HG02884 (cell line): ENCODE measurements around the gene RBM19.

Source experiments
- ATAC-seq: cut with Tn5 transposase; IDR thresholded peaks from one replicate; pipeline ENCODE4 v1.9.1; 2021; ENCODE audit warnings: mild to moderate bottlenecking, moderate library complexity; ENCODE audit not compliant: unreplicated experiment

Gene RBM19

DNA sequence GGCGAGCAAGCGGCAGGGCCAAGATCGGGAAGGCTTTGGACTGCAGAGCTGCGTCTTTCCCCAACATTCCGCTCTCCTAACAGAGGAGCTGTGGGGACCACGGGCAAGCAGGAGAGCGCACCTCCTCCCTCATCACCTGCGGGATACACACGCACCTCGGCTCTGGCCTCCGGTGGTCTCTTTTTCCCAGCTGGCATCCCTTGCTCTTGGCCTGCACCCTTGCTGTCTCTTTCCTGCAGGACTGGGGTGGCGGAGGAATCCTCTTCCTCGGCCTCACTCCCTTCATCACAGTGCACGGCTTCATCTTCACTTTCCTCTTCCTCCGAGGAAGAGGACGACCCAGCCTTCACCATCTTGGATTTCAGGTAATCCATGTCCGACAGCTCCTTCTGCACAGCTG, 8.5 kb downstream of the RBM19 start:
- no peak for ATAC-seq

DNA sequence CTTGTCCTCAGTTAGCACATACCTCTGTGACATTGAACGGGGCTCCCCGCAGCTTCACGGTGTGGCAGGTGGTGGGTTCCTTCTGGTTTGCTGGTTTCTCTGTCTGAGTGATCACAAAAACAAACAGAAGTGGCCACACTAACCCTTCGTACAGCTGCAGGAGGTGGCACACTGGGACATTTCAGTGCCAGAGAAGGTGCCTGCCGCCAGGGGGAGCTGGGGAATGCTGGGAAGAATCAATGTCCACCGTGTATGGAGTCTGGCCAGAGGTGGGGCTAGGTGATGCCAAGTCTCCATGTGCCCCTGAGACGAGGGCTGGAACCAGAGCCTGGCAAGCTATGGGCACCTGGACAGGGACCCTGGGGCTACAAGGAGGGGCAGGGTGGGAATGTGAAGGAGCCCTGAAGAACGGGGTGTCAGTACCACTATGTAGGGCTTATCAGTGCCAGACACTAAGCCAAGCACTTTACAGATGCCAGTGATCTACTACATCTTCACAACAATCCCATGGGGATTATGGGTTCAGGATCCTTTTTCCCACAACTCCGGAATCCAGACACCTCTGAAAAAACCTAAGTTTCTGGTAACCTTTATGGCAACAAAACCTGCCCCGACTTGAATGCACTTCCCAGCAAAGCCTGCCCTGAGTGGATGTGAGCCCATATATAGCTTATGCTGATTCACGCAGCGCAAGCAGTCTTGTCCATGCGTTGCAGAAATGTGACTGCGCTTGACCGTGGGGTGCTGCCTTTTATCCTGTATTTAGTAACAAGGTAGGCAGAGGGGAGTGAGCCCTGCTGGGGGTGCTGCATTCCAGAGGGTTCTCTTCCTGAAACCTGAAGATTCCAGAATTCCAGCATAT, 10.8 kb downstream of the RBM19 start:
- ATAC-seq: no peak

DNA sequence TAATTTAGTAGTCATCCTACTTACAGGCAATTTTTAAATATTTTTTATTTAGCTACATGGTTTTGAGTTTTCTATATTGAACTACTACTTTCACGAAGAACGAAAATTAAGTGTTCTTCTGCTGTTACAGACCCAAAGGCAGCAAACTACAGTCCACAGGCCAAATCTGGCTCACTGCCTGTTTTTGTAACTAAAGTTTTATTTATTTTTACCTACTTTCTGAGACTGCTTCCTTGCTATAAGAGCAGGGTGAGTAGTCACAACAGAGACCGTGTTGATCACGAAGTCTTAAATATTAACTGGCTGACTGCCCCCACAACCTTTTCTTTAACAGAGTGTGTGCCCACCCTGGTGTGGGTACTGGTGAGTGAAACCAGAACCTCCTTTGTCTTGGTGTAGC, 11.6 kb downstream of the RBM19 start:
- ATAC-seq: no peak

DNA sequence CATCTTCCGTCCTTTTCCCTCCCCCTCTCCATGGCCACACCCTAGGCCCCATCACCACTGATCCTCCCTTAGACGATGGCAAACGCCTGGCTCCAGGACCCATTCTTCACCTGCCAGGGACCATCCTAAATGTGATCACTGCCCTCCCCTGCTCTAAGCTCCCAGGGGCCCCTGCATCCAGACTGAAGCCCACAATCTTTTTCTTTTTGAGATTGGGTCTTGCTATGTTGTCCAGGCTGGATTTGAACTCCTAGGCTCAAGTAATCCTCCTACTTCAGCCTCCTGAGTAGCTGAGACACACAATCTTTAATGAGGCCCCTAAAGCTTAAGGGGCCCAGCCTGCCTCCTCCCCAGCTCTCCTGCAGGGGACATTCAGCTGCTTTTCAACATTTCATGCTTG, 15.3 kb downstream of the RBM19 start:
- no peak for ATAC-seq

DNA sequence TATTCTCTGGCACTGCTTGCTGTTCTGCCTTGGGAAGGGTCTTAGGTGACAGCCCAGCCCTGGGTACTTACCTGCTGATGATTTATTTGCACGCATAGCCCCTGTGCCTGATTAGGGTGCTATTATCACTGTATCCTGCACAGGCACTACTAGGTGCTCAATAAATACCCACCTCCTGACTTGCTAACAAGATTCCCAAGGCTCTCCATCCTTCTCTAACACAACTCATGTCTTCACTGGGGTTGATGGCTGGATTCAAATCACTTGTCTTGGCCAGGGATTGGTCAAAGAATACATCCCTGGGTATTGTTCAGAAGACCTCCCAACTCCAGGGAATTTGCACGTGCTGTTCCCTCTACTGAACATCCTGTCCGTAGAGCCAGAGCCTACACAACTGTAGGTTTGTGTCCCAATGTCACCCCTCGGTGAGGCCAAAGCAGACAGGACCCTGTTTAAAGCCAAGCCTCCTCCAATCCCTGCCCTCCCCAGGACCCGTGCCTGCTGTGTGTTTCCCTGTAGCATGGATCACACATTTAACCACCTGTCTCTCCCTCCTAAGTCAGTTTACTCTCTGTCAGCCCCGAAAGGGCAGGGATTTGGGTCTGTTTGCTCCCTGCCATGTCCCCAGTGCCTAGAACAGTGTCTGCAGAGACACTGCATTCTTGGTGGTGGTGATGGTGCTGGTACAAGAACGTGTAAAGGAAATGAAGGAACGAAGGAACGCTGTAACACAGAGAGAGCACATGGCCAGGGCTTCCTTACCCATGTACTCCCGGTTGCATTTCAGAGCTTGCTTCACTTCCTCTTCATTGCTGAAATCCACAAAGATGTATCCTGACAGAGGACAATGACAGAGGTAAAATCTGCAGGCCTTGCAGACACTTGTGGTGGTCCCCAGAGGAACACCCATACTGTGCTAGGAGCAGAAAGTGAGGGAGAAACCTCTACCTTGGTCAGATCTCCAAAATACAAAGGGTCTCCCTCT, 16.5 kb downstream of the RBM19 start:
- no peak for ATAC-seq

DNA sequence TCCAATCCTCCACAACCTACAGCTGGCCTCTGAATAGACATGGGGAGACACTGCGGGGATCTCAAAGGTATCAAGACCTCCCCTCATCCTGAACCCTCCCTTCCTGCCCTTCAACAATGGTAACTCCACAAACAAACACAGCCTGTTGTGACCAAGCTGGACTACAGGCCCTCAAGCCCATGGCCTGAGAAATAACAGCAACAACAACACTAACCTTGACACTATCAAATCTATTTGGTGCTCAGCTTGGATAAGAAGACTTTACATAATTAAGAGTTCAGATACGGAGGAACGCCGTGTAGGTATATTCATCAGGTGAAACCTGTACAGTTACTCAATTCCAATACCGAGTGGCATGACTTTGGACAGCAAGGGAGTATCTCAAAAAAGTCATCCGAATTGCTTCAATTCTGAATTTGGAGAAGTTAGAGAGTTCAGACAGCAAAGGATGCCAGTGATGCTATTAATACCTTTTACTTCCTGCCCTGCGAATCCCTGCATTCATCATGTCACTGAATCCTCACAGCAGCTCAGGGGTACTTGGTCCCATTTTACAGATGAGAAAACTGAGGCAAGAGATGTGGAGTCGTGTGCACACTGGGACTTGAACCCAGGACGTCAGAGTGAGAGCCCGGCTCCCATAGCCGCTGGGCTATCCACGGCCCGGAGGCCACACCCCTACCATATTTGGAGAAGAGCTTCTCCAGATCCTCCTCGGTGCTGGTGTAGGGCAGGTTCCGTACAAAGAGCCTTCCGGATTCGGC, 17.8 kb downstream of the RBM19 start:
- no peak for ATAC-seq

DNA sequence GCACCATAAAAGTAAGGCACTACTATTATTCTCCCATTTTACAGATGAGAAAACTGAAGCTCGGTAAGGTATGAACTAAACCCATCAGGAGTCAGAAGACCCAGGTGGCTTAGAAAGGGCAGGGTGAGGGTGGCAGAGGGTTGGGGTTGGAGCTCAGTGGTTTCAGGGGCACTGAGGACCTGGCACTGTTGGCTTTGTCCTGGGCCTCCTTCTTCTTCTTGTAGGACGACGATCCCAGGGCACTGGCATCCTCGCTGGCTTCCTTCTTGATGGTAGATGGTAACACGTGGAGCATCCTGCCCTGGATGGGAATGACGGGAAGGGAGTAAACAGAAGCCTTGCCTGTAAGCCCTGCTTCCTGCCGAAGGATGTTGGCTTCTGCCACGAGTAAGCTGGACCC, 19.9 kb downstream of the RBM19 start:
- no peak for ATAC-seq

DNA sequence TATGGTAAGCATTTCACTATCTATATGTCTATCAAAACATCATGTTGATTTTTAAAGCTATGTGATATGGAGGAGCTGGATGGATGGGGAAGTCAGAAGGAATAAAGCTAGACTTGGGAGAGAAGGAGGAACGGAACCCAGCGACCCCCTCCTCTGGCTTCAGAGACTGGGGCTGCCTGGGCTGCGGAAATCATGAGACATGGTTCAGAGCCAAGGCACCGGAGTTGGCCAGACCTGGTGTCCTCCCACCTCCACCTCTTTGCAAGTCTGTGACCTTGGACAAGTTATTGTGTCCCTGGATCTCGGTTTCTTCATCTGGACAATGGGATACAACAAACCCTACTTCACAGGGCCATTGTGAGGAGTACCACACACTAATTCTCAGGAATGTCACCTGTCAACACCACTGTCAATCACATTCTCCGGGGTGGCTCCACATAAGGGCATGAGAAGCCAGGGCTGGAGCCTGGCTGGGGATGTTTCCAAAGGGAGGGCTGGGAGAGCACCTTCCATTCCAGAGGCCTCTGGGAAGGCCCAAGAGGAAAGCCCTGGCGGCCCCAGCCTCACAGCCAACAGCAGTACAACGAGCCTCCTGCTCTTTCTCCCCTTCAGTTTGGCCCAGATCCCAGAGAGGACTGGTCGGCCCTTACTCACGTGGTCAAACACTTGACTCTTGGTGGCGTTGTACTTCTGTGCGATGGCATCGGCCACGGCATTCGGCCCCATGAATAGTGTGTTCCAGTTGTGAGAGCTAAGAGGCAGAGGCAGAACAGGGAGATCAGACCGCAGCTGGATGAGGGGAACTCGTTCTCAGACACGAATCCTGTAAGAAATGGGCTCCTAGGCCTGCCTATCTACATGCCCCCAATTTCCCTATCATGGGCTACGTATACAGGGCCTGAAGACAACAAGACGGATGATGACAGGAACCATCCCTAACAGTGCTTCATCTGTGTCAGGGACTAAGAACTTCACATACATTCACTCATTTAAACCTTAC, 20.7 kb downstream of the RBM19 start:
- ATAC-seq: no peak

DNA sequence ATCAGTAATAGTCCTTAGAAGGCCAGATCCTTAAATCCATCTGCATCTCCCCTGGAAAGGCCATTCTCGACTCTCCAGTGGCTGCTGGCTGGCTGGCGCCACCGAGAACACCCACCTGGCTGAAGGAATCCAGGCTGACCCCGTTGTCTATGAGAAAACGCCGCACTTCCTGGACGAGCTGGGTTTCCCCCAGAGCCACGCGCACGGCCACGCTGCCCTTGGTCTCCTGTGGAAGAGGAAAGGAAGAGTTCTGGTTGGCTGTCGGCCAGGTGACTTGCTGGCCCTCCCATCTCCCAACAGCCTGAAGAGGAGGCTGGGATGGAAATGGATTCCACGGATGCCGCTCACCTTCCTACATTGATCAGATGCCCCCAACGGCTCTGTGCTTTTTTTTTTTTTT, 23.9 kb downstream of the RBM19 start:
- no peak for ATAC-seq

DNA sequence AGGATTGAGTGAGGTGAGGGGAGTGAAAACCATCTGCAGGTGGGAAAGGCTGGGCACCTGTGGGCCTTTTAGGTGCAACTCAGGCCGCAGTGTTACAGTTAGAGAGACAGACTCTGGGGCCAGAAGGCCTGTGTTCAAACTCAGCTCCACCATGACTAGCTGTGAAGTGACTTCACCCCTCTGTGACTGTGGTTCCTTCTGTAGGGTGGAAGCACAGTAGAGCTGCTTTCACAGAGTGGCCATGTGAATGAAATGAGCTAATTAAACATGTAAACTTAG, 25.0 kb downstream of the RBM19 start:
- no peak for ATAC-seq

DNA sequence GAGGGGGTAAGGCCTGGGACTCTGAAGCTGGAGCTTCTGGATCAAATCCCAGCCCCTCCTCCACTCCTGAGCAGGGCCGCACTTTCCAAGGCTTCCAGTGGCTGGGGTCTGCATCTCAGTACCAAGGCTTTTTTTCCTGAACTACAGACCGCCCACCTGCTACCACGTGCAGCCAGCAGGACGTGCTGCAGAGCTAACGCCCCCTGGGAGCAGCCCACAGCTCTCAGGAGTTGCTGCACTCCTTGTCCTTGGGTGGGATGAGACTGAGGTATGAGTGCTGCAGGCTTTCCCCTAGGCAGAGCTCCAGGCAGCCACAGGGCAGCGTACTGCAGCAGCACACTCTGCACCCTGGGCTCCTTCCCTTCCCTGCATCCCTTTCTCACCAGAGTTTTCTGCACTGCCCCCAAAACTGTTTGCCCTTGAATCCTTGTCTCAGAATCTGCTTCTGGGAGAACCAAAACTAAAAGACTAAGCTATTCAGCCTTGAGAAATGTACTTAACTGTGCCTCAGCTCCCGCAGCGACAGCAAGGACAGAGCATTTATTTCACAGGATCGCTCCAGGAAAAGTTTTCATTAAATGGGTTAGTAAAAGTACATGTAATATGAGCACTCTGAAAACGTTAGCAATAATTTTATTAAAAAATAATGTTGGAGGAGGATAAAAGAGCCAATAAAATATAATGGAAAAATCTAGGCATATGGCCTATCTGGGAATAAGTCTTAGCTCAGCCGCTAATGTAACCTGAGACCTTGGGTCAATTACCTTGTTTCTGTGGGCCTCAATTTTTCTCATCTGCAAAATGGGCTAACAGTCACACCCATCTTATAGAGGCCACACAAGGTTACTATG, 25.5 kb downstream of the RBM19 start:
- no peak for ATAC-seq

DNA sequence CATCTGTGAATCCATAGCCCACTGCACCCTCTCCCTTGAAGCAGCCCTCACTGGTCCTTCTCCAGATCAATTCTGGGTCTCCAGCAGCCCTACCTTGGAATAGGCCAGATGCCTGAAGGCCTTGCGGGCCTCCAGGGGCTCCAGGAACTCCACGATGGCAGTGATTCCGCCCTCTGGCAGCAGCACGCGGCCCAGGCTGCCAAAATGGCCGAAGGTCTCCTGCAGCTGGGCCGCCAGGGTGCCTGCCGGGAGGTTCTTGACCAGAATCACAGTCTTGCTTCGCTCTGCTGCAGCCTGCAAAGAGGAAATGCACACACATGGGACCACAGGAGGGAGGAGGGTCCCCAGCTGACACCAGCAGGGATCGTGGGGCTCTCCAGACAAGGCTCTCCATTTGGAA, 26.3 kb downstream of the RBM19 start:
- no peak for ATAC-seq

DNA sequence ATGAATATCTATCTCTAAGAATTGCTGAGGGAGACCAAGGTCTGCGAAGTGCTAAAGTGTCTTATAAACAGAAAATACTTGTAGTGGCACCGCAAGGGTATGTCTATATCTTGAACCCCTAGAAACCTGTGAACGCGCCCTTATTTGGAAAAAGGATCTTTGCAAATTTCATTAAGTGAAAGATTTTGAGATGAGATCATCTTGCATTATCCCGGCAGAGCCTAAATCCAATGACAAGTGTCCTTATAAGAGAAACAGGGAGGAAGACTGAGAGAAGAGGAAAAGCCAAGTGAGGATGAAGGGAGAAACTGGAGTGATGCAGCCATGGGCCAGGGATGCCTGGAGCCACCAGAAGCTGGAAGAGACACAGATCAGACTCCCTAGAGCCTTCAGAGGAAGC, 27.7 kb downstream of the RBM19 start:
- no peak for ATAC-seq

DNA sequence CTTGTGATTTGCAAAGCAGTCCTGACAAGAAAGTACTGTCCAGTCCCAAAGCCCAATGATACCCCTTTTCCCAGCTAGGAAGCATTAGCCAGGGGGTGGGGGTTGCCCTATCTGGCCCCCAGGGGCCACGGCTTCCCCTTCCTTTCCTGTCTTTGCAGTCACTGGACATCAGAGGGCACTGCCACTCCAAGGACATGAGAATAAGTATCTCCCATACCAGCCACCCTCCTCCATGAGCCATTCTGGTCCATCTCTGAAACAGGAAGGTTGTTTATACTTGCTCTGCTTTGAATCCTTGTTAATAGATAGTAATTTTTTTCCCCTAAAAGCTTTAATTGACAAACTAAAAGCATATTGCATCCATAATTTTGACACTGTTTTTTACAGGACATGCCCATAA, 29.7 kb downstream of the RBM19 start:
- no peak for ATAC-seq

DNA sequence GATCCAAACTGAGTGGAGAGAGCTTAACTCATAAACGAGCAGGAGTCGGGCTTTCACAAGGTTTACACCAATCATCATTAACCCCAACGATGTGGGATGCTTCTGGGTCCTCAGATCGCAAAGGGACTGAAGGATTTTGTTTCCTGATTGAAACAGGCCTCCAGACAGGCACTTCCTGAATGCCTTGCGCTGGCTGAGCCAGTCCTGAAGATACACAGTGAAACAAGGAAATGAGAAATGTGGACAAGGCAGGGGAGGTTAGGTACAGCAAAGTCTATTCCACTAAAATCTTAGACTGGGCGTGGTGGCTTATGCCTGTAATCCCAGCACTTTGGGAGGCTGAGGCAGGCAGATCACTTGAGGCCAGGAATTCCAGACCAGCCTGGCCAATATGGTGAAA, 30.7 kb downstream of the RBM19 start:
- ATAC-seq: no peak

DNA sequence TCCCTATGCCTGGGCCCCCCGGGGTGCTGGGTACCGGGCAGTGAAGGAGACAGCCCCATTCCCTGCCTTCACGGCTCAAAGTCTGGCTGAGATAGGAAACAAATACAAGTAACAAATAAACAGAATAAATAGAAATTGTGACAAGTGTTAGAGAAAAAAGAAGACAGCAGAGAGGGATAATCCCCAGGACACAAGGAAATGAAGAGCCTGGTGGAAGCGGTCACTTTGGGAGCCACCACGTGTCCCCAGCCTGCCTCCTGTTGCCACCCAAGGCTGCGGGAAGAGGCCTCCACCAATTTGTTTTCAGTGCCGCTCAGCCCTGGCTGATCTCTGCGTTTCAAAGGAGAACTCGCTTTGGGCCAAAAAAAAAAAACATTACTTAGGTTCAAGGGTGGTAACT, 31.2 kb downstream of the RBM19 start:
- no peak for ATAC-seq

DNA sequence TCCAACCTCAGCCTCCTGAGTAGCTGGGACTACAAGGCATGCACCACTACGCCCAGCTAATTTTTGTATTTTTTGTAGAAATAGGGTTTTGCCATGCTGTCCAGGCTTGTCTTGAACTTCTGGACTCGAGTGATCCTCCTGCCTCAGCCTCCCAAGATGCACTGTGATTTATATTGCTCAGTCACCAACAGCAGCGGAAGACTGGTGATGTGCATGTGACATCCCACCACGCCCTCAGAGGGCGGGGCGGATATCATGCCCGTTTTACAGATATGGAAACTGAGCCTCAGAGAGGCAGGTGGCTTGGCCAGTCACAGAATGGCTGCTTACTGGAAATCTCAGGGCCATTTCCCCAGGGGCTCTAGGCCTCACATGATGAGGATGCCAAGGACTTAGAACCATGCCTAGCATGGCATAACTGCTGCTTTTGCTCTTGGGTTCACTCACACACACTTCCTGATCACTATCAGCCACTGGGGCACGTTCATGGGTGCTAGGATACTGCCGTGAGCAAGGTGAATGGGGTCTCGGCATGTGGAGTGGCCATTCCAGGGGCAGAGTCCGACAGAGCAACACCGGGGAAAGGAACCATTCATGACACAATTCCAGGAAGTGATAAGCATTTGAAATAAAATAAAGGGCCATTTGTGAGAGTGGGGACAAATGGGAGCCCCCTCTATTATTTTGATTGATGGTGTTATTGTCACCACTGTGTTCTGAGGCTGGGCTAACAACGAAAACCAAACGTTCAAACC, 31.9 kb downstream of the RBM19 start:
- no peak for ATAC-seq

DNA sequence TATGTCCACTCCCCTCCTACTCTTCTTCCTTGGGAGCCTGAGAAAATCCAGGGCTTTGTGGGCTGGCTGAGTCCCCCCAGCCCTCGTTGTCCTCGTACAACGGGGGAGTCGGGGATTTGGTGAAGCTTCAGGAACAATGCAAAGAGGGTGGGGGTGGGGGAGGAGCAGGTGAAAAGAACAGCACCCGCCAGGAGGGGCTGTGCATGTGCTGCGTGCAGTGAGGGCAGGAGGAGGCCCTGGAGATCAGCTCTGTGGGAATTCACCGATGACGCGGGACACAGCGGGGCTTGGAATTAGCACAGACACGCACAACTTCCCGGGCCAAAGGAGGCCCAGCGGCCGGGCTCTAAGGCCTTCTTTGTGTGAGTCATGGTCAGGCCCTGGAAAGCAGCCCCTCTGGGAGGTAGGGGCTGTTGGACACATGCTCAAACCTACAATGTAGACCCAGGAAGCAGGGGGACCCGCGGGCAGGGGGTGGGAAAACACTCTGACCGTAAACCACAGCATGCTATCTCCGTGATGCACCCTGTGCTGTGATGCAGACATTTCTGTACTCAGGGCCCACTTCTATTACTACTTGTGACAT, 32.8 kb downstream of the RBM19 start:
- ATAC-seq: no peak
